Gastroesophageal sphincter (tissue), 3 donors: ENCODE data around the gene B3GALT4.

Experiments
- EP300 ChIP-seq: sonication (generic); formaldehyde crosslinking; IDR thresholded peaks from one replicate; pipeline ENCODE4 v1.6.1; 2017; ENCODE audit warnings: antibody characterized with exemption, mild to moderate bottlenecking
- POLR2A ChIP-seq, 2 donors: fragments of 450-650 bp; IDR thresholded peaks; one replicate each; pipeline ENCODE4 v1.6.1; 2017; ENCODE audit warnings: antibody characterized with exemption in 2 of 2, mild to moderate bottlenecking in 2 of 2, moderate library complexity in 1 of 2
- POLR2AphosphoS5 ChIP-seq: sonication (generic); formaldehyde crosslinking; IDR thresholded peaks from one replicate; pipeline ENCODE4 v1.6.1; 2017; ENCODE audit warnings: antibody characterized with exemption
- TF ChIP-seq, protein P1 (sequence below), 4 experiments: fragments of 200-600 bp in 2 of 4; fragments of 450-650 bp in 2 of 4; sonication (generic) in 1 of 4; IDR thresholded peaks; one replicate each; pipeline ENCODE4 v1.5.1; 2017 to 2019; ENCODE audit warnings: antibody characterized with exemption in 4 of 4, mild to moderate bottlenecking in 2 of 4, moderate library complexity in 2 of 4

DNA sequence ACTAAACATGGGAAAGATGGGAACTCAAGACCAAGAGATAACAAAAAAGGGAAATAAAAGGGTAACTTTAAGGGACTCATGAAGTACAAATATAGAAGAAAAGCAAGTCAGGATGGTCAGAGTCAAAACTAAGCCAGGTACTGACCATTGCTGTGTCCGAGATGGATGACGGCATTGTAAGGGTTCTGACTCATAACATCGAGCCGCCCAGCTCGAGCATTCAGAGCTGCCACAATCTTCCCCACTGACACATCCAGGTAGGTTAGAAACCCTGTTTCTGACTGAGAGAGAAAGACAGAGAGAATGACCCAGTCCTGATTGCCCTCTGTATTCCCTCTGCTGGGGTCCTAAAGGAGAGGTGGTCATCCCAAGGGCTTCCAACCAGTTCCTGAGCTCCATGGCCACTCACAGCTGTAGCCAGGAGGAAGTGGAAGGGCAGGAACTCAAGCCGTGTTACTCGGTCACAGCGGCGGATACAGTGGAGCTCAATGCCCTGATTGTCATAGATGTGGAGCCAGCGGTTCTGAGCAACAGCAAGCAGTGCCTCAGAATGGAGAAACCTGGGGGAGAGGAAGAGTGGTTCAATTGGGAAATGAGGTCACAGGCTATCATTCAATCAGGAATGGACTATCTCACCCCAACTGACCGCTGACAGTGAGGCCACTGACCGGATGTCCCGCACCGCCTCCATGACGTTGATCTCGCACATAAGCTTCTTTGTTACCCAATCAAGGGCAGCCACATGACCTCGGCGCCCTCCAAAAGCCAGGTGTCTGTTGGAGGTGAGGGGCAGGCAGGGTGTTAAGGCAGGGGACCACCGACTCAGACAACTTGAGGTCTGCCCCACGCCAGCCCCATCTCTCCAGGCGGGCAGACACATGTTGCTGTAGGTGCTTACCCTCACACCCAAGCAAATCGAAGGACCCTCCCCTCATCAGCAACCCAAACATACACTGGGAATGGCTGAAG, 10.3 kb downstream of the B3GALT4 start:
- TF ChIP-seq POLR2AphosphoS5 = no peak
- TF ChIP-seq, protein P1, sequence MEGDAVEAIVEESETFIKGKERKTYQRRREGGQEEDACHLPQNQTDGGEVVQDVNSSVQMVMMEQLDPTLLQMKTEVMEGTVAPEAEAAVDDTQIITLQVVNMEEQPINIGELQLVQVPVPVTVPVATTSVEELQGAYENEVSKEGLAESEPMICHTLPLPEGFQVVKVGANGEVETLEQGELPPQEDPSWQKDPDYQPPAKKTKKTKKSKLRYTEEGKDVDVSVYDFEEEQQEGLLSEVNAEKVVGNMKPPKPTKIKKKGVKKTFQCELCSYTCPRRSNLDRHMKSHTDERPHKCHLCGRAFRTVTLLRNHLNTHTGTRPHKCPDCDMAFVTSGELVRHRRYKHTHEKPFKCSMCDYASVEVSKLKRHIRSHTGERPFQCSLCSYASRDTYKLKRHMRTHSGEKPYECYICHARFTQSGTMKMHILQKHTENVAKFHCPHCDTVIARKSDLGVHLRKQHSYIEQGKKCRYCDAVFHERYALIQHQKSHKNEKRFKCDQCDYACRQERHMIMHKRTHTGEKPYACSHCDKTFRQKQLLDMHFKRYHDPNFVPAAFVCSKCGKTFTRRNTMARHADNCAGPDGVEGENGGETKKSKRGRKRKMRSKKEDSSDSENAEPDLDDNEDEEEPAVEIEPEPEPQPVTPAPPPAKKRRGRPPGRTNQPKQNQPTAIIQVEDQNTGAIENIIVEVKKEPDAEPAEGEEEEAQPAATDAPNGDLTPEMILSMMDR (IDR thresholded peaks at IDR 0.05) = no peak
- no peak for TF ChIP-seq POLR2A (IDR thresholded peaks at IDR 0.05)
- no peak for TF ChIP-seq EP300
